NCI-H1417 (cell line): Measurements from ENCODE around the gene OBSL1.

Experiments
- DNase-seq, 3 experiments: peaks; one replicate each; lab custom pipeline; 2025; lab: John Stamatoyannopoulos, UW

The OBSL1 gene

GRCh38 chr2:219596954-219597551, 25.7 kb upstream of the OBSL1 start:
- peak in 2 of 3 experiments; percentile 75 to 90 for DNase-seq

GRCh38 chr2:219595256-219595655, 23.9 kb upstream of the OBSL1 start:
- DNase-seq = no peak

DNA sequence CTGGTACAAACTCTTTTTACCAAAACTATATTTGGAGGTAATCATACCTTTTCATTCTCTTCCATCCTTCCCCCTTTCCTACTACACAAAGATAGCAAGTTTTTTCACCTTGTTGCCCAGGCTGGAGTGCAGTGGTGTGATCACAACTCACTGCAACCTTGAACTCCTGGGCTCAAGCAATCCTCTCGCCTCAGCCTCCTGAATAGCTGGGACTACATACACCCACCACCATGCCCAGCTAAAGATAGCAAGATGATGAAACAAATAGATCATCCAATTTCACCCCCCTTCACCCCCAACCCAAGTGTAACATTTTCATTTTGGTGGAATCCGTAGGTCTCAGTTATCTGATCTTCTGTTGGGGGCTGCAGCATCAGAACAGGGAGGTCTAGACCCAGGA, 21.8 kb upstream of the OBSL1 start:
- no peak for DNase-seq

DNA sequence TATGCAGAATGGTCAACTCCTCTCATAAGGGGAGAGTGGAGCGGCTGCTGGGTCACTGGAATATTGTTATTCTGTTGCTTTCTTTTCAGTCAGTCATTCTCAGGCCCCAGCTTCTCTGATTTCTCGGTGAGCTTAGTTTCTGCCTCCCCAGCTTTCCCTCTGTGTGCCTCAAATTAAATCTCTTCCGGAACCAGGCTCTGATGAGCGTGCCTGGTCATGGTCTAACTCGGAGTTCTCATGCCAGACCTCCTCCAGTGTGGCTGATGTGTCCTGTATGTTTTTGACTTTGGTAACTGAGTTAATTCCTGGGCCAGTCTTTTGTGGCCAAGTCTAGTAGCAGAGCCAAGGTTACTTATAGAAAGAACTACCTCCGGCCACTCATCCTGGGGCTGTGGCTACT, 21.4 kb upstream of the OBSL1 start:
- no peak for DNase-seq

GRCh38 chr2:219591091-219591490, 19.8 kb upstream of the OBSL1 start:
- no peak for DNase-seq

DNA sequence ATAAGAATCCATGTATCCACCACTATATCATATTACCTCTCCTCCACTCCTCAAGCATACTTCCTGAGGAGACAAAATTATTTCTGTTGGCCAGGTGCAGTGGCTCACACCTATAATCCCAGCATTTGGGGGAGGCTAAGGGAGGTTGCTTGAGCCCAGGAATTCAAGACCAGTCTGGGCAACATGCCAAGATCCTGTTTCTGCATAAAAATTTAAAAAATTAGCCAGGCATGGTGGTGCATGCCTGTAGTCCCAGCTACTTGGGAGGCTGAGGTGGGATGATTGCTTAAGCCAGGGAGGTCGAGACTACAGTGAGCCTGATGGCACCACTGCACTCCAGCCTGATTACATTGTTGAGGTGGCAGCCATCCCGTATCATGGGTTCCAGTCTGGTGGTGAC, 10.0 kb upstream of the OBSL1 start:
- no peak for DNase-seq

DNA sequence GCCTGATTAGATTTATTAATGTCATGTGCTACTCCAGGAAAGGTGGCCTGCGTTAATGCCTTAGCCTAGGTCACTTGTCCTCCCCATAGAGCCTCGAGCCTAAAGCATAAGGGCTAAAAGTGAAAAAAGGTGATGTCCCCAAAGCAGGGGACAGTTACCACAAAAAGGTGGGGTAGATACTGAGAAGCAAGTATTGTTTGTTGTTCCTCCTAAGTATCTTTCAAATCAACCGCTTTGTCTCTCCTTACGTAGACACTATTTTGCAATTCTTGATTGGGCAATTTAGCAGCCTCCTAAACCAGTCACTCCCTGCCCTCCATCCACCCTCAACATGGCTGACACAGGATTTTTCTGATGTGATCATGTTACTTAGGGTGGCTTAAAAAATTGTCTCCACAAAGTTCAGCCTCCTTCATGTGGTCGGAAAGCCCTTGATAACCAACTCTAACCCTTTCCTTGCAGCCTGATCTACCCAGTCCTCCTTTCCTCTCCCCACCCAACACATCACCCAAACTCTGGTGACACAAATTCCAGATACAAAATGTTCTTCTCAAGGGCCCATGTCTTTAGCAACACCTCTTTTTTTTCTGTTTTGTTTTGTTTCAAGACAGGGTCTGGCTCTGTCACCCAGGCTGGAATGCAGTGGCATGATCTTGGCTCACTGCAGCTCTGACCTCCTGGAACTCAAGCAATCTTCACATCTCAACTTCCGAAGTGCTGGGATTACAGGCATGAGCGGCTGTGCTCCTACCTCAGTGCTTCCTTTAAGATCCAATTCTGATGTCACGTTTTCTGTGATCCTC, 7.7 kb upstream of the OBSL1 start:
- DNase-seq = no peak

- DNase-seq = peak; percentile 56 to 65 (median 64)
Measured at GRCh38 chr2:219576505-219577388, 5.4 kb upstream of the OBSL1 start.

- DNase-seq = peak in 1 of 3 experiments; percentile 38
Measured at GRCh38 chr2:219575566-219576504, 4.5 kb upstream of the OBSL1 start.

DNA sequence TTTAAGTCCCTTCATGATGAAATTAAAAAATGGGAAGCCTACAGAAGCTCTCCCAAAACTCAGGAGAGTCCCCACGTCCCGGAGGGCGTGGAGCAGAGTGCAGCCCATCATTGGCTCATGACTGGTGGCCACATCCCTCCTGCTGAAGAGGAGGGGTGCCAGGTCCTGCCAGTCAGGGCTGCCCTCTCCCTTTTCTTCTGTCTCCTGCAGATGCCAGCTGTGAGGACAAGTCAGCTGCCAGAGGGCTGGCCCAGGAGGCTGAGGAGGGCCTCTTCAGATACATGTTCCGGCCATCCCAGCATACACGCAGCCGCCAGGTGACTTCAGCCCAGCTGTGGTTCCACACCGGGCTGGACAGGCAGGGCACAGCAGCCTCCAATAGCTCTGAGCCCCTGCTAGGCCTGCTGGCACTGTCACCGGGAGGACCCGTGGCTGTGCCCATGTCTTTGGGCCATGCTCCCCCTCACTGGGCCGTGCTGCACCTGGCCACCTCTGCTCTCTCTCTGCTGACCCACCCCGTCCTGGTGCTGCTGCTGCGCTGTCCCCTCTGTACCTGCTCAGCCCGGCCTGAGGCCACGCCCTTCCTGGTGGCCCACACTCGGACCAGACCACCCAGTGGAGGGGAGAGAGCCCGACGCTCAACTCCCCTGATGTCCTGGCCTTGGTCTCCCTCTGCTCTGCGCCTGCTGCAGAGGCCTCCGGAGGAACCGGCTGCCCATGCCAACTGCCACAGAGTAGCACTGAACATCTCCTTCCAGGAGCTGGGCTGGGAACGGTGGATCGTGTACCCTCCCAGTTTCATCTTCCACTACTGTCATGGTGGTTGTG, 3.4 kb upstream of the OBSL1 start:
- DNase-seq = no peak

DNA sequence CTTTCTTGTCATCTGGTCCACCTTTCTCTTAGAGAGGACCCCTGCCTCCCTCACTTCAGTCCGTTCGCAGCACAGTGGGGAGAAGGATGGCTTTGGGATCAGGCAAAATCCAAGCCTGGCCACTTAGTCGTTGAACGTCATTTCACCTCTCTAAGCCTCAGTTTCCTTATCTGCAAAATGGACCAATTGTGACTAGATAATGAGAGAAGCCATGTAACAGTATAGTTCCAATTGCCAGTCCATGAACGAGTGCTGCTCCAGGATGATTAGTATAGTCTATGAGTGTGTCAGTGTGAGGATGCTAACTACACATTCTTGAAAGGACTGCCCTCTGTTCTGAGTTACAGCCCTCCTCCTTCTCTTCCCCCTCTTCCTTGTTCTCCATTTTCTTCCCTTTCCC, 1.8 kb upstream of the OBSL1 start:
- no peak for DNase-seq

DNA sequence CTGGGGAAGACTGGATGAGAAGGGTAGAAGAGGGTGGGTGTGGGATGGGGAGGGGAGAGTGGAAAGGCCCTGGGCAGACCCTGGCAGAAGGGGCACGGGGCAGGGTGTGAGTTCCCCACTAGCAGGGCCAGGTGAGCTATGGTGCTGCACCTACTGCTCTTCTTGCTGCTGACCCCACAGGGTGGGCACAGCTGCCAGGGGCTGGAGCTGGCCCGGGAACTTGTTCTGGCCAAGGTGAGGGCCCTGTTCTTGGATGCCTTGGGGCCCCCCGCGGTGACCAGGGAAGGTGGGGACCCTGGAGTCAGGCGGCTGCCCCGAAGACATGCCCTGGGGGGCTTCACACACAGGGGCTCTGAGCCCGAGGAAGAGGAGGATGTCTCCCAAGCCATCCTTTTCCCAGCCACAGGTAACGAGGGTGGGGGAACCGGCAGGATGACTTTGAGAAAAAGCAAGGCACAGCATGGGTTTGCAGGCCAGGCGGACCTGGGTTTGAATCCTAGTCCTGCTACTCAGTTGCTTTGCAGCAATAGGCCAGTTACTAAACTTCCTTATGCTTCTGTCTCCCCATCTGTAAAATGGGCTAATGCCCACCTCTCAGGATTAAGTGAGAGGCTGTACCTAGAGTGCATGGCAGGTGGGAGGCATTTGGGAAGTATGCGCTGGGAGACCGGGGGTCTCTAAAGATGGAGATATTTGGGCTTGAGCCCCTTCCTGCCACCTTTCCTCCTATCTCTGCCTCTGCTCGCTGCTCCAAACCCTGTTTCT, 1.1 kb upstream of the OBSL1 start, which contains the start of gene INHA:
Gene INHA (plus strand): TSS at position 74 of the 765 bp plus-strand sequence. CDS start 65 bp downstream, at position 139.
- DNase-seq = no peak

DNA sequence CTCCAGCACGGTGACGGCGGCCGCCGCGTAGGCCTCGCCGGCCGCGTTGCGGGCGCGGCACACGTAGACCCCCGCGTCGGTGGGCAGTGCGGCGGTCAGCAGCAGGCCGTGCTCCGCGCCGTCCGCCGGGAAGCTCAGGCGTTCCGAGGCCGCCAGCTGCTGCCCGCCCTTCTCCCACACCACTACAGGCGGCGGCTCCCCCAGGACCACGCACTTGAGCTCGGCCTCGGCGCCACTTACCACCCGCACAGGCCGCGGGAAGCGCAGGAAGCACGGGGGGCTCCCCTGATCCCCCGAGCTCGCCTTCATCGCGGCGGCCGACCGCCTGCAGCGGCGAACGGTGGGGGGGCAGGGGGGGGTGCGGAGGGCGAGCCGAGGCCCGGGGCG, 422 bp downstream of the OBSL1 start:
- peak in 2 of 3 experiments; percentile 53 to 74 for DNase-seq

- DNase-seq = peak in 2 of 3 experiments; percentile 75
Measured at GRCh38 chr2:219570194-219570923, 980 bp downstream of the OBSL1 start.

DNA sequence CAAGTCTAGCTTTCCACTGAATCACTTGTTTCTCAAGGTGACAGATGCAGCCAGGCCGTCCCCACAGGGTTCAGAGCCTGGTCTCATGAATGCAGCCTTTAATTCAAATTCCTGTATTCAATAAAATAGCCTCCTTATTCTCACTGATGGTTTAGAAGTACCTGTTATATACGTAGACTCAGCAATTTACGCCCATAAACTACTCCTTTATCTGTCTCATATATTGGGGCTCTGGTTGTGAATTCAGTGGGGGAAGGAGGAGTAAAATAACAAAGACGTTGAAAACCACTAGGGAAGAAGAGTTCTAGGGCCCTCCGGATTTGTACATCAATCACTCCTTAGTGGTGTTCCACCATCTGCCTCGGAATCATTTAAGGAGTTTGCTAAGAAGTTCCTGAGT, 1.7 kb downstream of the OBSL1 start:
- DNase-seq = peak in 1 of 3 experiments; percentile 28

GRCh38 chr2:219569041-219569440, 2.3 kb downstream of the OBSL1 start:
- DNase-seq = no peak

- no peak for DNase-seq
Measured at GRCh38 chr2:219567791-219568361, 3.5 kb downstream of the OBSL1 start.

DNA sequence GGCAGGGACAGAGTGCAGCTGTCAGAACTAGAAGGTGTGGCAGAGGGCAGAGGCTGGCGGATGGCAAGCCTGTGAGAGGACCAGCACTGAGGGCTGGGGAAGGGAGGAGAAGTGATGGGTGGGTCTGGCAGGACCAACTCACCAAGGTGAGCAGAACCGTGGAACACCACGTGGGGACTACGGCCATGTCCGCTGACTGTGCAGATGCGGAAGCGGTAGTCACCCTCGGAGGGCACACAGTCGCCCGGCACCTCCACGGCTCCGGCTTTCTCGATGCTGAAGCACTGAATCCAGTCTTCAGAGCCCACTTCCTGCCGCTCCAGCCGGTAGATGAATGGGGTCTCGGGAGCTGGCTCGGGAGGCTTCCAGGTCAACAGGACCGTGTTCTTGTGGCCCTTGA, 4.2 kb downstream of the OBSL1 start:
- no peak for DNase-seq

DNA sequence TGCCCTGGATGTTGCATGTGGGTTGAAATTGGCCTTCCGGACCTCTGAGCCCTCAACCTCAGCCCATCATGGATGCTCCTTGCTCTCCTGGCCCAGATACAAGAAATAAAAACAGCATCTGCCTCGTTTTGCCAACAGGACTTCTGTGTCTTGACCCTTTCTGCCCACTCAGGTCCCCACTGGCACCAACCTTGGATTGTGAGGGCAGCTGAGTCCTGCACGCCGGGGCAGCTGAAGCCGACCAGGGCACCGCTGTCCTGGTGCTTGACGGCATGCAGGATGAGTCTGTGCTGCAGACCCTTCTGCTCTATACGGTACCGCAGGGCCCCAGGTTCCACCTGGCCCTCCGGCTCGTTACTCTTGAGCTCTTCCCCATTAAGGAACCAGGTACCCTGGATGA, 4.7 kb downstream of the OBSL1 start:
- DNase-seq = no peak
